CD8-positive, alpha-beta memory T cell (primary cell): ENCODE results near the gene MYCN. TPM values are rescaled to one million over a fixed set of nuclear protein-coding genes. Genes with fewer than 3 reads are reported as not detected.
A peak's percentile ranks its signal among the peaks of the same experiment; 100 is the strongest.

ENCODE experiments used
- CTCF ChIA-PET: fragments of 350-600 bp; sonication (Branson Sonifier 250); formaldehyde crosslinking; loops from one replicate; lab custom pipeline; 2021; ENCODE audit warnings: antibody characterized with exemption; lab: Charles Lee
- POLR2A ChIA-PET: fragments of 350-600 bp; sonication (Branson Sonifier 250); formaldehyde crosslinking; loops from one replicate; lab custom pipeline; 2021; ENCODE audit warnings: antibody characterized with exemption; lab: Charles Lee
- DNase-seq, 5 donors: peaks; one replicate each; pipeline versions ENCODE4 v3.0.0 to v3.0.0-alpha.2; 2020 to 2022; ENCODE audit warnings: mixed read lengths in 1 of 5
- H3K27ac ChIP-seq: one replicate; pipeline ENCODE4 v1.7.0; 2013; ENCODE audit warnings: low read depth, mild to moderate bottlenecking, low read length, moderate library complexity
- H3K27me3 ChIP-seq: 2 replicates; pipeline ENCODE4 v1.7.0; 2013; ENCODE audit warnings: low read length, mild to moderate bottlenecking; ENCODE audit not compliant: insufficient read depth, poor library complexity, severe bottlenecking
- H3K36me3 ChIP-seq: 2 replicates; pipeline ENCODE4 v1.7.0; 2013; ENCODE audit warnings: mild to moderate bottlenecking, low read length, moderate library complexity; ENCODE audit not compliant: insufficient read depth
- H3K4me1 ChIP-seq: 2 replicates; pipeline ENCODE4 v1.7.0; 2013; ENCODE audit warnings: mild to moderate bottlenecking, low read length, moderate library complexity; ENCODE audit not compliant: insufficient read depth
- H3K4me3 ChIP-seq: 2 replicates; pipeline ENCODE4 v1.7.0; 2013; ENCODE audit warnings: mild to moderate bottlenecking, low read length
- H3K9me3 ChIP-seq: 2 replicates; pipeline ENCODE4 v1.7.0; 2013; ENCODE audit warnings: mild to moderate bottlenecking, low read length
- H3K27ac Mint-ChIP-seq, 8 donors: one replicate each; pipeline ENCODE4 v1.8.0; 2020 to 2021; ENCODE audit warnings: mixed read lengths in 8 of 8, mild to moderate bottlenecking in 6 of 8, inconsistent platforms in 3 of 8, moderate library complexity in 3 of 8
- H3K27me3 Mint-ChIP-seq, 2 donors: one replicate each; pipeline ENCODE4 v1.8.0; 2020 to 2021; ENCODE audit warnings: mixed read lengths in 2 of 2, mild to moderate bottlenecking in 1 of 2, moderate library complexity in 1 of 2
- H3K36me3 Mint-ChIP-seq, 3 donors: one replicate each; pipeline ENCODE4 v1.8.0; 2020 to 2021; ENCODE audit warnings: mixed read lengths in 3 of 3, inconsistent platforms in 1 of 3, mild to moderate bottlenecking in 1 of 3
- H3K4me1 Mint-ChIP-seq, 3 donors: one replicate each; pipeline ENCODE4 v1.8.0; 2020 to 2021; ENCODE audit warnings: mixed read lengths in 3 of 3, inconsistent platforms in 1 of 3, mild to moderate bottlenecking in 1 of 3
- H3K4me3 Mint-ChIP-seq, 7 donors: one replicate each; pipeline ENCODE4 v1.8.0; 2020 to 2021; ENCODE audit warnings: mixed read lengths in 7 of 7, mild to moderate bottlenecking in 6 of 7, moderate library complexity in 4 of 7, inconsistent platforms in 2 of 7
- H3K9me3 Mint-ChIP-seq, 5 donors: one replicate each; pipeline ENCODE4 v1.8.0; 2020 to 2022; ENCODE audit warnings: mixed read lengths in 5 of 5, mild to moderate bottlenecking in 3 of 5, moderate library complexity in 2 of 5, inconsistent platforms in 1 of 5
- polyA plus RNA-seq: library from polyadenylated mRNA; unstranded; fragments of 300-500 nt; fragmentation: Illumina TruSeq; gene quantifications from one replicate; pipeline ENCODE4 v1.2.3, GENCODE V29; 2021
- total RNA-seq, 2 experiments: library from RNA; stranded (reverse); gene quantifications; one replicate each; pipeline ENCODE4 v1.2.3, GENCODE V29; 2021

MYCN gene
- total and polyA plus RNA-seq, 3 experiments from 2014 or later, result not detected

GRCh38 chr2:15935675-15936074 lies 4.7 kb upstream of the MYCN start:
- Histone ChIP-seq H3K36me3 (no peaks in the 10 kb centered on the region), H3K9me3 (no peaks in the 10 kb centered on the region), H3K27ac (no peak overlapping the region), H3K27me3 (peaks cover 14% of the 10 kb centered on the region), H3K4me3 (no peak overlapping the region), H3K4me1 (peaks cover under 1% of the 10 kb centered on the region)
- peaks cover 0 to 4% (median 1%) of the 10 kb centered on the region in 5 donors for H3K9me3 Mint-ChIP-seq
- no peak overlapping the region for H3K27ac Mint-ChIP-seq
- POLR2A ChIA-PET, result no interaction called here
- no peak overlapping the region for H3K4me3 Mint-ChIP-seq
- no peak for DNase-seq
- peaks cover 17 to 23% of the 10 kb centered on the region in 2 donors for H3K27me3 Mint-ChIP-seq
- no peaks in the 10 kb centered on the region for H3K36me3 Mint-ChIP-seq
- H3K4me1 Mint-ChIP-seq, result peaks cover 0 to 8% (median 3%) of the 10 kb centered on the region in 3 donors
- CTCF ChIA-PET, result no interaction called here

DNA sequence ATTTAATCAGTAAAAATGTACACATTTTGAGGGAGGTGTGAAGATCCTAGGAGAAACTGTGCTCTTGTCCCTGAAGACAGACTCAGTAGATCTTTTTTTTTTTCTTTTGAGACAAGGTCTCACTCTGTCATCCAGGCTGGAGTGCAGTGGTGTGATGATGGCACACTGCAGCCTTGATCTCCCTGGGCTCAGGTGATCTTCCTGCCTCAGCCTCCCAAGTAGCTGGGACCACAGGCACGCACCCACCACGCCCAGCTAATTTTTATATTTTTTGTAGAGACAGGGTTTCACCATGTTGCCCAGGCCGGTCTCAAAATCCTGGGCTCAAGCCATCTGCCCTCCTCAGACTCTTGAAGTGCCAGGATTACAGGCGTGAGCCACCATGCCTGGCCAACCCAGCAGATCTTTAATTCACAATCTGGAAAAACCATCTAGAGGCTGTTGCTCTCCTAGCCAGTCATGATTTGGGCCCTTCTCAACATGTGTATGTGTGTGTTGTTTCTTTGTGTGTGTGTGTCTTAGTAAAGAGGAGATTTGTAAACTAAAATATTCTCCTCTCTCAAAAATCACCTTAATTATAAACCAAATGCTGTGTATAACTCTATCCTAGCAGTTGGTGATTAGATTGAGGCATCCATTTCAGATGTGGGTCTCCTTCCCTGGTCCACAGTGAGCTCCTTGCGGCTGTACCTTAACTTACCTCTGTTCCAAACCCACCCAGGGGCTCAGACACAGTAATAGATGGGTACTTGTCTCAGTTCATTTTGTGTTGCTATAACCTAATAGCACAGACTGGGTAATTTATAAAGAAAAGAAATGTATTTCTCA lies 3.9 kb upstream of the MYCN start:
- peaks cover 0 to 16% (median 4%) of the 10 kb centered on the region in 3 donors for H3K4me1 Mint-ChIP-seq

GRCh38 chr2:15937105-15937881 lies 3.1 kb upstream of the MYCN start:
- no peaks in the 10 kb centered on the region for H3K36me3 Mint-ChIP-seq
- peaks cover 0 to 16% (median 4%) of the 10 kb centered on the region in 3 donors for H3K4me1 Mint-ChIP-seq
- DNase-seq, result no peak
- Histone ChIP-seq H3K36me3 (no peaks in the 10 kb centered on the region), H3K4me1 (peaks cover 8% of the 10 kb centered on the region), H3K27ac (no peak overlapping the region), H3K4me3 (no peak overlapping the region), H3K27me3 (peaks cover 17% of the 10 kb centered on the region), H3K9me3 (no peaks in the 10 kb centered on the region)
- H3K27me3 Mint-ChIP-seq, result peaks cover 25 to 30% of the 10 kb centered on the region in 2 donors
- H3K4me3 Mint-ChIP-seq, result peak overlapping the region in 1 of 7 donors; percentile 74
- peaks cover 0 to 3% (median 0%) of the 10 kb centered on the region in 5 donors for H3K9me3 Mint-ChIP-seq
- ChIA-PET POLR2A (no interaction called here), CTCF (no interaction called here)
- no peak overlapping the region for H3K27ac Mint-ChIP-seq

More for the DNA sequence above, 3.9 kb upstream of the MYCN start:
- no peak for DNase-seq
- no peaks in the 10 kb centered on the region for H3K36me3 Mint-ChIP-seq
- ChIA-PET CTCF (no interaction called here), POLR2A (no interaction called here)
- peaks cover 0 to 3% (median 0%) of the 10 kb centered on the region in 5 donors for H3K9me3 Mint-ChIP-seq
- Histone ChIP-seq H3K27me3 (peaks cover 14% of the 10 kb centered on the region), H3K9me3 (no peaks in the 10 kb centered on the region), H3K27ac (no peak overlapping the region), H3K36me3 (no peaks in the 10 kb centered on the region), H3K4me3 (no peak overlapping the region), H3K4me1 (peaks cover 8% of the 10 kb centered on the region)
- no peak overlapping the region for H3K27ac Mint-ChIP-seq
- H3K4me3 Mint-ChIP-seq, result no peak overlapping the region
- H3K27me3 Mint-ChIP-seq, result peaks cover 25 to 30% of the 10 kb centered on the region in 2 donors

DNA sequence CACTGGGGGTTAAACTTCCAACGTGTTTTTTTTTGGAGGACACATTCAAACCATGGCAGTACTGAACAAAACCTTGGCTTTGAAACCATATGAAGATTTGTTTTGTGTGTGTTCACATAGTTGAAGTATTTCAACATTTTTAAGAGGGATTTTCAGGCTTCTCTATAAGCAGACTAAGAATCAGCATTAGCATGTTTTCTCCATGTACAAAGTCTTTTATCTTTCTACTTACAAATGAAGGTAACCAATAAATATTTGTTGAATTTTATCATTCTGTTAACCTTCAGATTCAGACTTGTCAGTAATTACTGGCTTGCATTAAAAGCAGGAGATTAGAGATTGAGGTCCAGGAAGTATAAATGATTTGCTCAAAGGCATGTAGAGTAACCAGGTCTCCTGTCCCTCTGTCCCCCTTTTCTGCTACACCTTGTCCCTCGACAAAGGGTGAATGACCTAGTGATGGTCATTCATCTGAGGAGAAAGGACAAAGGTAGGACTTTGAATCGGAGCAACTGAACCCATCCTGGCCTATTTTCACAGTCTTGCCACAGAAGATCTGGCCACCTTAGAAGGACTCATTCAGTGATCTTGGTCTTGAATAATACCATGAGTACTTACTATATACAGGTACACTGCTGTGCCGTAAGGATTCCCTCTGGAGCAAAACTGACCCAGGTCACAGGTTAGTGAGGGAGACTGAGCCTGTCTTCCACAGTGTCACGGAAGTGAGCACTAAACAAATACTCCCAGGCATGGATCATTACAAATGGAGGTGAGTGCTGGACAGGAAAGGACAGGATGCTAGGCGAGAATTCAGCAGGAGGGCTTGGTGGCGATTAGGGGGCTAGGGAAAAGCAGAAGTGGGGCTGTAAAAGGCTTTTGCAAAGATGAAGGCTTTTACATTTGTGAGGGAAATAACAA lies 2.2 kb upstream of the MYCN start:
- Mint-ChIP-seq H3K4me1 (peaks cover 0 to 20% (median 4%) of the 10 kb centered on the region in 3 donors), H3K36me3 (no peaks in the 10 kb centered on the region), H3K9me3 (peaks cover 0 to 3% (median 0%) of the 10 kb centered on the region in 5 donors), H3K4me3 (peak overlapping the region in 4 of 7 donors; percentile 1 to 74 (median 4)), H3K27ac (no peak overlapping the region), H3K27me3 (peaks cover 30 to 35% of the 10 kb centered on the region in 2 donors)
- no peaks in the 10 kb centered on the region for H3K9me3 ChIP-seq
- no peak overlapping the region for H3K4me3 ChIP-seq
- no peak overlapping the region for H3K27ac ChIP-seq
- no peaks in the 10 kb centered on the region for H3K36me3 ChIP-seq
- peaks cover 17% of the 10 kb centered on the region for H3K27me3 ChIP-seq
- DNase-seq, result no peak
- ChIA-PET CTCF (no interaction called here), POLR2A (no interaction called here)
- peaks cover 11% of the 10 kb centered on the region for H3K4me1 ChIP-seq

DNA sequence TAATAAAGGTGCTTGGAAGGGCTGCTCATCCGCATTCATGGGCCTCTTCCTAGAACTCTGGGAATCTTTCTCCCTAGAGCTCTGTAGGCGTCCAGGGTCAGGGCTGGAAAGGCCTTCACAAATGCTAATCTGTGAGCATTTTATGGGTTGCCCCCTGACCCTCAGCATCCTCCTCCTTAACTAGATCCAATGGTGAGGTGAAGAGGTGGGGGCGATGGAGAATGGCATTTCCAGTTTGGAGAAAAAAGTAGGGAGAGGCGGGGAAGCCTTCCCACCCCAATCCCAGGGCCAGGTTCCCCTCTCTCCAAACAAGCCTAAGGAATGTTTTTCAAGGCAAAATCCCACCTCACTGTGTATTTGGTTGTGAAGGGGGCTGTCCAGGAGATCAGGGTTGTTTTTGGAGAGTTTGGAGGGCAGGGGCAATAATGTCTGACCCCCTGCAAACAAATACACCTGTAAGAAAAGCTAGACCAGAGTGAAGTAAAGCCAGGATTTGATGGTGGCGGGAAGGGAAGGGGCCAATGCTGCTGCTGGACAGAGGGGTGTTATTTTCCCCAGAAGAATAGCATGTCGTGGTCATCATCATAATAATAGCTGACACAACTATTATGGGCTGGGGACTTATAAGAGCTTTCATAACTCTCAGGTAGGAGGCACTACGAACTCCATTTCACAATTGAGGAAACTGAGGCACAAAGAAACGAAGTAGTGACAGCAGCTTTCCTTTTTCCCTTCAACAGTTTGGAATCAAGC lies 1.4 kb upstream of the MYCN start:
- CTCF ChIA-PET, result interaction anchor here (1.5 kb wide), 1 partner anchor 670 kb away, joined by 4 read pairs; no protein-coding TSS in a partner anchor
- H3K4me3 Mint-ChIP-seq, result peak overlapping the region in 3 of 7 donors; percentile 12 to 57 (median 47)
- no peaks in the 10 kb centered on the region for H3K36me3 Mint-ChIP-seq
- H3K4me1 Mint-ChIP-seq, result peaks cover 4 to 24% (median 6%) of the 10 kb centered on the region in 3 donors
- H3K27ac Mint-ChIP-seq, result no peak overlapping the region
- POLR2A ChIA-PET, result no interaction called here
- Histone ChIP-seq H3K4me1 (peaks cover 18% of the 10 kb centered on the region), H3K4me3 (no peak overlapping the region), H3K36me3 (no peaks in the 10 kb centered on the region), H3K9me3 (no peaks in the 10 kb centered on the region), H3K27ac (no peak overlapping the region), H3K27me3 (peaks cover 17% of the 10 kb centered on the region)
- H3K9me3 Mint-ChIP-seq, result peaks cover 0 to 3% (median 0%) of the 10 kb centered on the region in 5 donors
- DNase-seq, result no peak
- peaks cover 31 to 42% of the 10 kb centered on the region in 2 donors for H3K27me3 Mint-ChIP-seq

DNA sequence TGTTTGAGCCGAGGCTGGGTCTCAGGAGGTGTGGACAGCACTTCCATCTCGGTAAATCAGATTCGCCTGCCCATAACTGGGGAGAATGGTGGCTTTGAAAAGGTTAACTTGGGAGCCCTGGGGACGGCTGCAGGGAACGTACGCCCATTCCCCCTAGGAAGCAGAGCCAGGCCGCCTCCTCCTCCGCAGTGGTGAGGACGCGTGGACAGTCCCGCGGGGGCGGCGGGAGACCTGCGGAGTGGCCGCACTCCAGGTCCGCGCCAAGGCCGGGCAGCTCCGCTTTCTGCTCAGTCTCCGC lies 845 bp upstream of the MYCN start:
- Mint-ChIP-seq H3K27ac (no peak overlapping the region), H3K9me3 (peaks cover 0 to 3% (median 0%) of the 10 kb centered on the region in 5 donors), H3K27me3 (peaks cover 34 to 46% of the 10 kb centered on the region in 2 donors), H3K4me3 (peak overlapping the region in 1 of 7 donors; percentile 57), H3K4me1 (peaks cover 4 to 24% (median 8%) of the 10 kb centered on the region in 3 donors), H3K36me3 (no peaks in the 10 kb centered on the region)
- no peak overlapping the region for H3K4me3 ChIP-seq
- POLR2A ChIA-PET, result no interaction called here
- peaks cover 18% of the 10 kb centered on the region for H3K4me1 ChIP-seq
- CTCF ChIA-PET, result interaction anchor here (1.5 kb wide), 1 partner anchor 669 kb away, joined by 4 read pairs; no protein-coding TSS in a partner anchor
- no peak for DNase-seq
- H3K36me3 ChIP-seq, result no peaks in the 10 kb centered on the region
- H3K27me3 ChIP-seq, result peaks cover 17% of the 10 kb centered on the region
- no peaks in the 10 kb centered on the region for H3K9me3 ChIP-seq
- no peak overlapping the region for H3K27ac ChIP-seq
